IgD-negative memory B cell (primary cell): Measurements from ENCODE around the gene POLA1. TPM values are rescaled to one million over a fixed set of nuclear protein-coding genes. Genes with fewer than 3 reads are reported as not detected.
"Not testable (repeated sequence)": the region's sequence is repeated elsewhere in the genome, so short reads cannot be mapped to it uniquely, and the experiment has no call there.

Experiments
- H3K27ac Mint-ChIP-seq, 3 donors: one replicate each; pipeline ENCODE4 v1.8.0; 2020 to 2022; ENCODE audit warnings: mild to moderate bottlenecking in 3 of 3, mixed read lengths in 3 of 3, moderate library complexity in 1 of 3
- H3K27me3 Mint-ChIP-seq: one replicate; pipeline ENCODE4 v1.8.0; 2021; ENCODE audit warnings: mixed read lengths
- H3K36me3 Mint-ChIP-seq: one replicate; pipeline ENCODE4 v1.8.0; 2020; ENCODE audit warnings: mild to moderate bottlenecking, mixed read lengths
- H3K4me1 Mint-ChIP-seq, 3 donors: one replicate each; pipeline ENCODE4 v1.8.0; 2020 to 2022; ENCODE audit warnings: mixed read lengths in 3 of 3, mild to moderate bottlenecking in 1 of 3
- H3K4me3 Mint-ChIP-seq, 4 donors: one replicate each; pipeline ENCODE4 v1.8.0; 2020 to 2022; ENCODE audit warnings: mild to moderate bottlenecking in 4 of 4, mixed read lengths in 4 of 4, moderate library complexity in 3 of 4
- H3K9me3 Mint-ChIP-seq, 3 donors: one replicate each; pipeline ENCODE4 v1.8.0; 2020 to 2021; ENCODE audit warnings: mixed read lengths in 3 of 3, mild to moderate bottlenecking in 1 of 3
- polyA plus RNA-seq: library from polyadenylated mRNA; unstranded; fragments of 300-500 nt; fragmentation: Illumina TruSeq; gene quantifications from one replicate; pipeline ENCODE4 v1.2.3, GENCODE V29; 2021

The POLA1 gene
- 4.3 TPM for polyA plus RNA-seq

GRCh38 chrX:24693453-24694202 is at the start of gene POLA1:
TSS of gene POLA1 (plus strand) at chrX:24693918. CDS start at chrX:24693962, 44 bp downstream.
- H3K4me1 Mint-ChIP-seq = peaks cover 7 to 9% (median 8%) of the 10 kb centered on the region in 3 donors
- H3K36me3 Mint-ChIP-seq = no peaks in the 10 kb centered on the region
- no peaks in the 10 kb centered on the region for H3K27me3 Mint-ChIP-seq
- H3K27ac Mint-ChIP-seq = peak within 1 kb of the TSS; percentile 59 to 88 (median 87)
- H3K4me3 Mint-ChIP-seq = peak within 1 kb of the TSS; percentile 90 to 97 (median 96)
- peaks cover 0 to 2% (median 0%) of the 10 kb centered on the region in 3 donors for H3K9me3 Mint-ChIP-seq

GRCh38 chrX:24646006-24646405 is 47.7 kb upstream of the POLA1 start:
- Mint-ChIP-seq H3K27me3 (peaks cover 29% of the 10 kb centered on the region), H3K4me1 (peaks cover 4 to 8% (median 5%) of the 10 kb centered on the region in 3 donors), H3K27ac (no peak overlapping the region), H3K36me3 (no peaks in the 10 kb centered on the region), H3K4me3 (peak overlapping the region in 2 of 4 donors; percentile 39 to 41), H3K9me3 (no peaks in the 10 kb centered on the region)

- Mint-ChIP-seq H3K36me3 (no peaks in the 10 kb centered on the region), H3K27ac (no peak overlapping the region), H3K9me3 (no peaks in the 10 kb centered on the region), H3K27me3 (peaks cover 31% of the 10 kb centered on the region), H3K4me1 (peaks cover 4 to 8% (median 5%) of the 10 kb centered on the region in 3 donors), H3K4me3 (peak overlapping the region; percentile 13 to 92 (median 82))
These were observed 47.0 kb upstream of the POLA1 start for GRCh38 chrX:24646745-24647182.

GRCh38 chrX:24647257-24648058 is 46.3 kb upstream of the POLA1 start, which contains the start of gene PCYT1B:
TSS of gene PCYT1B (minus strand) at chrX:24647347. CDS start at chrX:24647105, 242 bp downstream.
- H3K4me1 Mint-ChIP-seq = peaks cover 4 to 8% (median 5%) of the 10 kb centered on the region in 3 donors
- H3K4me3 Mint-ChIP-seq = peak within 1 kb of the TSS; percentile 13 to 92 (median 82)
- H3K9me3 Mint-ChIP-seq = no peaks in the 10 kb centered on the region
- H3K36me3 Mint-ChIP-seq = no peaks in the 10 kb centered on the region
- no peak within 1 kb of the TSS for H3K27ac Mint-ChIP-seq
- H3K27me3 Mint-ChIP-seq = peaks cover 31% of the 10 kb centered on the region

- H3K27ac Mint-ChIP-seq = no peak overlapping the region
- H3K9me3 Mint-ChIP-seq = no peaks in the 10 kb centered on the region
- peaks cover 31% of the 10 kb centered on the region for H3K27me3 Mint-ChIP-seq
- H3K4me3 Mint-ChIP-seq = no peak overlapping the region
- no peaks in the 10 kb centered on the region for H3K36me3 Mint-ChIP-seq
- H3K4me1 Mint-ChIP-seq = peaks cover 4 to 8% (median 5%) of the 10 kb centered on the region in 3 donors
These were observed 45.2 kb upstream of the POLA1 start for GRCh38 chrX:24648495-24648894.

- no peak overlapping the region for H3K27ac Mint-ChIP-seq
- no peaks in the 10 kb centered on the region for H3K36me3 Mint-ChIP-seq
- no peak overlapping the region for H3K4me3 Mint-ChIP-seq
- peaks cover 4 to 5% (median 5%) of the 10 kb centered on the region in 3 donors for H3K4me1 Mint-ChIP-seq
- peaks cover 24% of the 10 kb centered on the region for H3K27me3 Mint-ChIP-seq
- H3K9me3 Mint-ChIP-seq = no peaks in the 10 kb centered on the region
These were observed 41.9 kb upstream of the POLA1 start for GRCh38 chrX:24651783-24652182.

- not testable (repeated sequence) for H3K4me1 Mint-ChIP-seq, H3K9me3 Mint-ChIP-seq, H3K36me3 Mint-ChIP-seq, H3K4me3 Mint-ChIP-seq, H3K27ac Mint-ChIP-seq, H3K27me3 Mint-ChIP-seq
These were observed 38.0 kb upstream of the POLA1 start for GRCh38 chrX:24655679-24656078.

GRCh38 chrX:24657671-24658386 is 35.9 kb upstream of the POLA1 start:
- Mint-ChIP-seq H3K4me3 (no peak overlapping the region), H3K27ac (no peak overlapping the region), H3K36me3 (no peaks in the 10 kb centered on the region), H3K9me3 (no peaks in the 10 kb centered on the region), H3K27me3 (peaks cover 2% of the 10 kb centered on the region), H3K4me1 (no peaks in the 10 kb centered on the region)

- Mint-ChIP-seq H3K4me1 (no peaks in the 10 kb centered on the region), H3K36me3 (no peaks in the 10 kb centered on the region), H3K4me3 (no peak overlapping the region), H3K9me3 (no peaks in the 10 kb centered on the region), H3K27me3 (peaks cover 2% of the 10 kb centered on the region), H3K27ac (no peak overlapping the region)
These were observed 35.3 kb upstream of the POLA1 start for GRCh38 chrX:24658421-24658820.

- H3K36me3 Mint-ChIP-seq = no peaks in the 10 kb centered on the region
- no peaks in the 10 kb centered on the region for H3K4me1 Mint-ChIP-seq
- no peak overlapping the region for H3K27ac Mint-ChIP-seq
- no peaks in the 10 kb centered on the region for H3K9me3 Mint-ChIP-seq
- H3K4me3 Mint-ChIP-seq = no peak overlapping the region
- peaks cover 2% of the 10 kb centered on the region for H3K27me3 Mint-ChIP-seq
These were observed 34.6 kb upstream of the POLA1 start for GRCh38 chrX:24659106-24659505.

- peaks cover 2% of the 10 kb centered on the region for H3K27me3 Mint-ChIP-seq
- no peak overlapping the region for H3K27ac Mint-ChIP-seq
- H3K4me3 Mint-ChIP-seq = no peak overlapping the region
- no peaks in the 10 kb centered on the region for H3K36me3 Mint-ChIP-seq
- H3K9me3 Mint-ChIP-seq = no peaks in the 10 kb centered on the region
- H3K4me1 Mint-ChIP-seq = no peaks in the 10 kb centered on the region
These were observed 34.1 kb upstream of the POLA1 start for GRCh38 chrX:24659646-24660045.

- Mint-ChIP-seq H3K4me1 (no peaks in the 10 kb centered on the region), H3K27ac (no peak overlapping the region), H3K36me3 (no peaks in the 10 kb centered on the region)
These were observed 32.4 kb upstream of the POLA1 start for GRCh38 chrX:24661292-24661691.

GRCh38 chrX:24662352-24662751 is 31.4 kb upstream of the POLA1 start:
- H3K4me3 Mint-ChIP-seq = no peak overlapping the region
- peaks cover 1% of the 10 kb centered on the region for H3K27me3 Mint-ChIP-seq
- no peaks in the 10 kb centered on the region for H3K9me3 Mint-ChIP-seq
- no peaks in the 10 kb centered on the region for H3K36me3 Mint-ChIP-seq
- no peak overlapping the region for H3K27ac Mint-ChIP-seq
- no peaks in the 10 kb centered on the region for H3K4me1 Mint-ChIP-seq

More at GRCh38 chrX:24661292-24661691, 32.4 kb upstream of the POLA1 start:
- Mint-ChIP-seq H3K27me3 (peaks cover 1% of the 10 kb centered on the region), H3K4me3 (no peak overlapping the region), H3K9me3 (no peaks in the 10 kb centered on the region)

- H3K9me3 Mint-ChIP-seq = no peaks in the 10 kb centered on the region
- peaks cover 1% of the 10 kb centered on the region for H3K27me3 Mint-ChIP-seq
- no peak overlapping the region for H3K4me3 Mint-ChIP-seq
These were observed 25.6 kb upstream of the POLA1 start for GRCh38 chrX:24668111-24668510.

GRCh38 chrX:24672701-24673190 is 21.0 kb upstream of the POLA1 start:
- Mint-ChIP-seq H3K27ac (no peak overlapping the region), H3K4me1 (peaks cover 0 to 2% (median 0%) of the 10 kb centered on the region in 3 donors), H3K4me3 (no peak overlapping the region), H3K27me3 (peaks cover 2% of the 10 kb centered on the region), H3K9me3 (no peaks in the 10 kb centered on the region), H3K36me3 (no peaks in the 10 kb centered on the region)

More at GRCh38 chrX:24668111-24668510, 25.6 kb upstream of the POLA1 start:
- Mint-ChIP-seq H3K36me3 (no peaks in the 10 kb centered on the region), H3K4me1 (no peaks in the 10 kb centered on the region), H3K27ac (no peak overlapping the region)
